Measurements from ENCODE around the gene SLC25A28.

Gene SLC25A28

GRCh38 chr10:99583687-99584086, 36.6 kb downstream of the SLC25A28 start:
- TF ChIP-seq CTCF (conservative IDR thresholded peaks at IDR 0.05; ENCODE audit: low read depth, low read length): no peak
- DNase-seq (ENCODE audit: low read depth): no peak
- no peak overlapping the region for H3K4me3 ChIP-seq (ENCODE audit: low read depth, low read length)

GRCh38 chr10:99582255-99582770, 37.9 kb downstream of the SLC25A28 start:
- DNase-seq (ENCODE audit: low read depth): no peak
- no peak for TF ChIP-seq CTCF (conservative IDR thresholded peaks at IDR 0.05; ENCODE audit: low read depth, low read length)
- H3K4me3 ChIP-seq (ENCODE audit: low read depth, low read length): no peak overlapping the region

GRCh38 chr10:99579971-99580370, 40.3 kb downstream of the SLC25A28 start:
- no peak for TF ChIP-seq CTCF (conservative IDR thresholded peaks at IDR 0.05; ENCODE audit: low read depth, low read length)
- DNase-seq (ENCODE audit: low read depth): no peak
- H3K4me3 ChIP-seq (ENCODE audit: low read depth, low read length): no peak overlapping the region

- no peak overlapping the region for H3K4me3 ChIP-seq (ENCODE audit: low read depth, low read length)
- no peak for TF ChIP-seq CTCF (conservative IDR thresholded peaks at IDR 0.05; ENCODE audit: low read depth, low read length)
- no peak for DNase-seq (ENCODE audit: low read depth)
These were observed 46.4 kb downstream of the SLC25A28 start for GRCh38 chr10:99573790-99574189.

- no peak for TF ChIP-seq CTCF (conservative IDR thresholded peaks at IDR 0.05; ENCODE audit: low read depth, low read length)
- no peak overlapping the region for H3K4me3 ChIP-seq (ENCODE audit: low read depth, low read length)
- DNase-seq (ENCODE audit: low read depth): no peak
These were observed 48.4 kb downstream of the SLC25A28 start for GRCh38 chr10:99571816-99572215.

GRCh38 chr10:99569961-99570360, 50.3 kb downstream of the SLC25A28 start:
- no peak for TF ChIP-seq CTCF (conservative IDR thresholded peaks at IDR 0.05; ENCODE audit: low read depth, low read length)
- DNase-seq (ENCODE audit: low read depth): no peak
- no peak overlapping the region for H3K4me3 ChIP-seq (ENCODE audit: low read depth, low read length)

- TF ChIP-seq CTCF (conservative IDR thresholded peaks at IDR 0.05; ENCODE audit: low read depth, low read length): no peak
- H3K4me3 ChIP-seq (ENCODE audit: low read depth, low read length): no peak overlapping the region
- DNase-seq (ENCODE audit: low read depth): no peak
These were observed 50.8 kb downstream of the SLC25A28 start for GRCh38 chr10:99569253-99569939.

Data from choroid plexus epithelial cell (primary cell).